CD4-positive, alpha-beta T cell (primary cell): ENCODE results near the gene MYL11. TPM values are rescaled to one million over a fixed set of nuclear protein-coding genes. Genes with fewer than 3 reads are reported as not detected.

Experiments
- ATAC-seq: fragments of 200-7000 bp; cut with Tn5 transposase; one replicate; pipeline ENCODE4 v1.10.0; 2022; ENCODE audit warnings: mild to moderate bottlenecking; ENCODE audit not compliant: poor library complexity
- CTCF ChIA-PET: fragments of 350-600 bp; sonication (Branson Sonifier 250); formaldehyde crosslinking; loops from one replicate; lab custom pipeline; 2021; ENCODE audit warnings: antibody characterized with exemption, inconsistent platforms; lab: Charles Lee
- POLR2A ChIA-PET: fragments of 350-600 bp; sonication (Branson Sonifier 250); formaldehyde crosslinking; loops from one replicate; lab custom pipeline; 2021; ENCODE audit warnings: antibody characterized with exemption, inconsistent platforms; lab: Charles Lee
- DNase-seq, 14 experiments: peaks; one replicate each; pipeline ENCODE4 v3.0.0-alpha.2; 2013 to 2020; ENCODE audit warnings: mixed read lengths in 2 of 14
- H3K27ac ChIP-seq, 2 donors: one replicate each; pipeline versions ENCODE4 v1.5.1 to v1.7.0; 2013; ENCODE audit warnings: low read length in 2 of 2, low read depth in 1 of 2, mild to moderate bottlenecking in 1 of 2
- H3K27me3 ChIP-seq, 2 experiments: 1 replicate in 1 of 2; 2 replicates in 1 of 2; pipeline versions ENCODE4 v1.6.1 to v1.7.0; 2013; ENCODE audit warnings: low read length in 2 of 2, control low read depth in 1 of 2, mild to moderate bottlenecking in 1 of 2, moderate library complexity in 1 of 2; ENCODE audit not compliant: insufficient read depth in 2 of 2, control insufficient read depth in 1 of 2
- H3K36me3 ChIP-seq: one replicate; pipeline ENCODE4 v1.6.1; 2013; ENCODE audit warnings: low read length, control low read depth; ENCODE audit not compliant: insufficient read depth
- H3K4me1 ChIP-seq: one replicate; pipeline ENCODE4 v1.6.1; 2013; ENCODE audit warnings: low read length, control low read depth; ENCODE audit not compliant: insufficient read depth
- H3K4me3 ChIP-seq: one replicate; pipeline ENCODE4 v1.5.1; 2013; ENCODE audit warnings: mild to moderate bottlenecking, low read length, moderate library complexity
- H3K9me3 ChIP-seq, 2 experiments: 1 replicate in 1 of 2; 2 replicates in 1 of 2; pipeline versions ENCODE4 v1.6.1 to v1.7.0; 2013; ENCODE audit warnings: low read length in 2 of 2, mild to moderate bottlenecking in 2 of 2, control low read depth in 1 of 2, moderate library complexity in 1 of 2; ENCODE audit not compliant: control insufficient read depth in 1 of 2, insufficient read depth in 1 of 2
- H3K27ac Mint-ChIP-seq: one replicate; pipeline ENCODE4 v1.8.0; 2020; ENCODE audit warnings: mixed read lengths
- H3K27me3 Mint-ChIP-seq: one replicate; pipeline ENCODE4 v1.8.0; 2021; ENCODE audit warnings: mixed read lengths
- H3K36me3 Mint-ChIP-seq: one replicate; pipeline ENCODE4 v1.8.0; 2021; ENCODE audit warnings: low read depth, mixed read lengths
- H3K4me1 Mint-ChIP-seq: one replicate; pipeline ENCODE4 v1.8.0; 2021; ENCODE audit warnings: low read depth, mixed read lengths
- H3K4me3 Mint-ChIP-seq: one replicate; pipeline ENCODE4 v1.8.0; 2020; ENCODE audit warnings: mild to moderate bottlenecking, mixed read lengths
- H3K9me3 Mint-ChIP-seq: one replicate; pipeline ENCODE4 v1.8.0; 2020; ENCODE audit warnings: mixed read lengths
- intact Hi-C, 2 experiments: fragments of 100-400 bp; cut with DNase I in 1 of 2; cut with micrococcal nuclease in 1 of 2; formaldehyde crosslinking; loops; one replicate each; pipeline versions ENCODE4 v1.15.1 to v1.9.0; 2023 to 2025; cut with DNase I, micrococcal nuclease
- total RNA-seq, 174 experiments: library from RNA in 2 of 174; stranded (reverse) in 2 of 174; gene quantifications; one replicate each; pipeline ENCODE4 v1.2.3 and lab custom pipeline; 2021 to 2026
- TF ChIP-seq, protein P1 (sequence below): fragments of 200-600 bp; IDR thresholded peaks from one replicate; pipeline ENCODE4 v1.8.0; 2022; ENCODE audit warnings: antibody characterized with exemption, mild to moderate bottlenecking

Gene MYL11
- total RNA-seq, 2 experiments from 2014 or later: 0.95 to 2.4 TPM

- POLR2A ChIA-PET: no interaction called here
Observed at GRCh38 chr16:30351001-30351441, 23.6 kb upstream of the MYL11 start.

GRCh38 chr16:30351586-30352419 is 22.8 kb upstream of the MYL11 start:
- no peak overlapping the region for H3K4me3 ChIP-seq
- peaks cover 35% of the 10 kb centered on the region for H3K4me1 ChIP-seq
- ChIA-PET POLR2A (interaction anchor here (1.3 kb wide), 1 partner anchor 27 kb away, joined by 3 read pairs; no protein-coding TSS in a partner anchor), CTCF (interaction anchor here (1.0 kb wide), 1 partner anchor 58 kb away, joined by 3 read pairs; no protein-coding TSS in a partner anchor)
- no peak for DNase-seq
- H3K9me3 ChIP-seq: no peaks in the 10 kb centered on the region
- intact Hi-C loops: loop anchor here (10.0 kb wide), 1 partner anchor 53 kb away; the partner anchor contains the start of gene ZNF771 (in 2 of the 2)
- Mint-ChIP-seq H3K27ac (peak overlapping the region; percentile 69), H3K4me3 (peak overlapping the region; percentile 65), H3K9me3 (no peaks in the 10 kb centered on the region), H3K27me3 (no peaks in the 10 kb centered on the region), H3K36me3 (peaks cover 61% of the 10 kb centered on the region), H3K4me1 (peaks cover 32% of the 10 kb centered on the region)
- no peak overlapping the region for H3K27ac ChIP-seq
- H3K27me3 ChIP-seq: no peaks in the 10 kb centered on the region
- TF ChIP-seq, protein P1, sequence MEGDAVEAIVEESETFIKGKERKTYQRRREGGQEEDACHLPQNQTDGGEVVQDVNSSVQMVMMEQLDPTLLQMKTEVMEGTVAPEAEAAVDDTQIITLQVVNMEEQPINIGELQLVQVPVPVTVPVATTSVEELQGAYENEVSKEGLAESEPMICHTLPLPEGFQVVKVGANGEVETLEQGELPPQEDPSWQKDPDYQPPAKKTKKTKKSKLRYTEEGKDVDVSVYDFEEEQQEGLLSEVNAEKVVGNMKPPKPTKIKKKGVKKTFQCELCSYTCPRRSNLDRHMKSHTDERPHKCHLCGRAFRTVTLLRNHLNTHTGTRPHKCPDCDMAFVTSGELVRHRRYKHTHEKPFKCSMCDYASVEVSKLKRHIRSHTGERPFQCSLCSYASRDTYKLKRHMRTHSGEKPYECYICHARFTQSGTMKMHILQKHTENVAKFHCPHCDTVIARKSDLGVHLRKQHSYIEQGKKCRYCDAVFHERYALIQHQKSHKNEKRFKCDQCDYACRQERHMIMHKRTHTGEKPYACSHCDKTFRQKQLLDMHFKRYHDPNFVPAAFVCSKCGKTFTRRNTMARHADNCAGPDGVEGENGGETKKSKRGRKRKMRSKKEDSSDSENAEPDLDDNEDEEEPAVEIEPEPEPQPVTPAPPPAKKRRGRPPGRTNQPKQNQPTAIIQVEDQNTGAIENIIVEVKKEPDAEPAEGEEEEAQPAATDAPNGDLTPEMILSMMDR: no peak
- ATAC-seq: no peak
- peaks cover 39% of the 10 kb centered on the region for H3K36me3 ChIP-seq

More at GRCh38 chr16:30351001-30351441, 23.6 kb upstream of the MYL11 start:
- H3K27me3 Mint-ChIP-seq: no peaks in the 10 kb centered on the region
- intact Hi-C loops: loop anchor here (10.0 kb wide), 1 partner anchor 54 kb away; the partner anchor contains the start of gene ZNF771 (in 2 of the 2)
- Histone ChIP-seq H3K36me3 (peaks cover 39% of the 10 kb centered on the region), H3K27me3 (no peaks in the 10 kb centered on the region), H3K4me3 (no peak overlapping the region), H3K27ac (no peak overlapping the region), H3K9me3 (no peaks in the 10 kb centered on the region), H3K4me1 (peaks cover 28% of the 10 kb centered on the region)
- peaks cover 26% of the 10 kb centered on the region for H3K4me1 Mint-ChIP-seq
- no peaks in the 10 kb centered on the region for H3K9me3 Mint-ChIP-seq
- TF ChIP-seq, protein P1: no peak
- H3K36me3 Mint-ChIP-seq: peaks cover 59% of the 10 kb centered on the region
- DNase-seq (no peak), ATAC-seq (no peak)
- H3K4me3 Mint-ChIP-seq: peak overlapping the region; percentile 54
- CTCF ChIA-PET: no interaction called here
- no peak overlapping the region for H3K27ac Mint-ChIP-seq

- H3K27me3 Mint-ChIP-seq: no peaks in the 10 kb centered on the region
- no peaks in the 10 kb centered on the region for H3K9me3 Mint-ChIP-seq
- no peak overlapping the region for H3K27ac ChIP-seq
- ChIA-PET POLR2A (interaction anchor here (1.3 to 4.6 kb wide), 2 partner anchors 25 to 26 kb away, joined by 3 to 17 read pairs; no protein-coding TSS in a partner anchor), CTCF (interaction anchor here (1.0 to 2.1 kb wide), 2 partner anchors 57 kb away, joined by 3 to 9 read pairs; no protein-coding TSS in a partner anchor)
- peaks cover 32% of the 10 kb centered on the region for H3K4me1 Mint-ChIP-seq
- peaks cover 35% of the 10 kb centered on the region for H3K4me1 ChIP-seq
- peak overlapping the region; percentile 17 for H3K27ac Mint-ChIP-seq
- H3K4me3 Mint-ChIP-seq: peak overlapping the region; percentile 65
- intact Hi-C loops: loop anchor here (10.0 kb wide), 1 partner anchor 52 kb away; the partner anchor contains the start of gene ZNF771 (in 2 of the 2)
- peaks cover 44% of the 10 kb centered on the region for H3K36me3 ChIP-seq
- H3K27me3 ChIP-seq: no peaks in the 10 kb centered on the region
- peaks cover 70% of the 10 kb centered on the region for H3K36me3 Mint-ChIP-seq
- no peak overlapping the region for H3K4me3 ChIP-seq
- ATAC-seq (no peak), DNase-seq (no peak)
- TF ChIP-seq, protein P1: no peak
- H3K9me3 ChIP-seq: no peaks in the 10 kb centered on the region
Observed at GRCh38 chr16:30352488-30353401, 21.9 kb upstream of the MYL11 start.
